Spleen (tissue), 7 donors: ENCODE results near the gene NIBAN1.

ENCODE experiments used
- CTCF ChIP-seq, 11 experiments: fragments of 200-600 bp in 7 of 11; fragments of 450-650 bp in 4 of 11; sonication (generic) in 4 of 11; IDR thresholded peaks in 8 of 11; conservative IDR thresholded peaks in 3 of 11; 1 replicate in 7 of 11; 2 replicates in 4 of 11; pipeline versions ENCODE4 v1.4.0 to v1.8.0; 2016 to 2021; ENCODE audit warnings: antibody characterized with exemption in 11 of 11, inconsistent platforms in 4 of 11, mild to moderate bottlenecking in 1 of 11
- POLR2A ChIP-seq, 3 donors: fragments of 450-650 bp; IDR thresholded peaks; one replicate each; pipeline ENCODE4 v1.5.1; 2017; ENCODE audit warnings: antibody characterized with exemption in 3 of 3, mild to moderate bottlenecking in 1 of 3
- donor health status: DM: no; HTN: no; CAD: no; lungs with moderate emphysema.
- donor health status: DM: no; HTN: no; CAD: no.
- donor health status: DM: no; HTN: no; CAD: no.

GRCh38 chr1:184990204-184990603 lies 15.9 kb upstream of the NIBAN1 start:
- TF ChIP-seq CTCF (IDR thresholded peaks at IDR 0.05 in 8 of 11, conservative IDR thresholded peaks at IDR 0.05 in 3 of 11) (no peak), POLR2A (IDR thresholded peaks at IDR 0.05) (no peak)
